ENCODE data around the gene MEF2D.

The MEF2D gene

DNA sequence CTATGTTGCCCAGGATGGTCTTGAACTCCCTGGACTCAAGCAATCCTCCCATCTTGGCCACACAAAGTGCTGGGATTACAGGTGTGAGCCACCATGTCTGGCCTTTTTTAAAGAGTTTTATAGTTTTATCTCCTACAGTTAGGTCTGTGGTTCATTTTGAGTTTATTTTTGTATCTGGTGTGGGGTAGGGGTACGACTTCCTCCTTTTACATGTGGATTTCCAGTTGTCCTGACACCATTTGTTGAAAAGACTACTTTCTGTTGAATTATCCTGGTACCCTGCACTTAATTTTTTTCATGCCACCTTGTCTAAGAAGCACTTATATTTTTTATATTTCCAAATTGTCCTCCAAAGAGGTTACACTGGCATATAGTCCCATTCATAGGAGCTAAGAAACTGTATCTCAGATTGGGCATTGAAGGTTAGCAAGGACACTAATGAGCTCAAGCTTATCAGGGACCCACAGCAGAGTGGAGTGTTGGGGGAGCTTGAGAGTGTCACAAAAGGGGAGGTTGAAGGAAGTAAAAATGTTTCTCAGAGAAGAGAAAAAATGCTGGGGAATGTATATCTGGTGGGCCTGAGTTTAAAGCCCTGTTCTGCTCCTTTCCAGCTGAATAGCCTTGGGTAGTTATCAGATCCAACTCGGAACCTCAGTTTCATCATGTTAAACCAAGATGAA lies 23.4 kb upstream of the MEF2D start:
- DNase-seq = no peak

DNA sequence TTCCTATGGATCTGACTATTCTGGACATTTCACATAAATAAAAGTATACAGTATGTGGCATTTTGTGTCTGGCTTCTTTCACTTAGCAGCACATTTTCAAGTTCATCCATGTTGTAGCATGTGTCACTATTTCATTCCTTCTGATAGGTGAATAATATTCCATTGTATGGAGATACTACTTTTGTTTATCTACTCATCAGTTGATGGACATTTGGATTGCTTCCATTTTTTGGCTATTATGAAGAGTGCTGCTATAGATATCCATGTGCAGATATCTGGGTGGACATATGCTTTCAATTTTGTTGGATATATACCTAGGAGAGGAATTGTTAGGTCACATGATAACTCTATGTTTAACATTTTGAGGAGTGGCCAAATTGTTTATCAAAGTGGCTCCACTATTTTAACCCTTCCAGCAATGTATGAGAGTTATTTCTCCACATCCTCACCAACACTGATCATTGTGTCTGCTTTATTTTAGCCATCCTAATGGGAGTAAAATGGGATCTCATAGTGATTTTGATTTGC lies 21.9 kb upstream of the MEF2D start:
- no peak for DNase-seq

DNA sequence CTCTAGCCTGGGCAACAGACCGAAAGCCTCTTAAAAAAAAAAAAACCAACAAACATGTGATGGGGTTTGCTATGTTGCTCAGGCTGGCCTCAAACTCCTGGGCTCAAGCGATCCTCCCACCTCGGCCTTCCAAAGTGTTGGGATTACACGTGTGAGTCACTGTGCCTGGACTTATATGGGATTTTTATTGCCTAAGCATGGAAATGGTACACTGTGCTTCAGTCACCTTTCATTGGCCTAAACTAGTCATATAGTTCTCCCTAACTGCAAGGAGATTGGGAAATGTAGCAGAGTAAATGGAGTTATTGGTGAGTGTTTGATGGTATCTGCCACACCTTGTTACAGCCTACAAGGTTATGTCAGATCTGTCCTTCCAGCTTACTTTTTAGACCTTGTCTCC lies 17.2 kb upstream of the MEF2D start:
- DNase-seq = no peak

DNA sequence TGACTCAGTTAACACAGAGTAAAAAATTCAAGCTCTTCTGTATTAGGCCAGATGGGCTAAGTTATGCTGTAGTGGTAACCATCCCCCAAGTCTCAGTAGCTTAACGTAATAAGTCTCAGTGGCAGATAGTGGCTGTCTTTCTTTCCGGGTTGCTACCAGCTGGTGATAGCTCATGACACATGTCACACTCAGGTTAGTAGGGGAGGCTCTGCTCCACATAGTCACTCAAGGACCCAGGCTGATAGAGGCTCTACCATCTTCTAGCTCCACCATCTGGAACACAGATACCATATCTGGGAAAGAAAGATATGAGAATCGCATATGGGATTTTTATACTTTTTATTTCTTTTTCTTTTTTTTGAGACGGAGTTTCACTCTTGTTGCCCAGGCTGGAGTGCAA lies 16.2 kb upstream of the MEF2D start:
- DNase-seq = no peak

DNA sequence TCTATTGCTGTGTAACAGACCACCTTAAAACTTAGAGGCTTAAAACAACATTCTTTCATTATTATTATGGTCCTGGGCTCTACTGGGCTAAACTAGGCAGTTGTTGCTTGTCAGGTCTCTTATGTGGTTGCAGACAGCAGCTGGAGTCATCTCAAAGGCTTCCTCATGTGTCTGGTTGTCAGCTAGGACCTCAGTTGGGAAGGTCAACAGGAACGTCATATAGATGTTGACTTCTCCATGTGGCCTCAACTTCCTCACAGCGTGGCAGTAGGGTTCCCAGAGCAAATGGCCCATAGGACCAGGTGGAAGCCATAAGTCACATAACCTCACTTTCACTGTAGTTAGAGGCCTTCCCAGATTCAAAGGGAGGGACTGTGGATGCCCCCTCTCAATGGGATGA lies 15.4 kb upstream of the MEF2D start:
- no peak for DNase-seq

DNA sequence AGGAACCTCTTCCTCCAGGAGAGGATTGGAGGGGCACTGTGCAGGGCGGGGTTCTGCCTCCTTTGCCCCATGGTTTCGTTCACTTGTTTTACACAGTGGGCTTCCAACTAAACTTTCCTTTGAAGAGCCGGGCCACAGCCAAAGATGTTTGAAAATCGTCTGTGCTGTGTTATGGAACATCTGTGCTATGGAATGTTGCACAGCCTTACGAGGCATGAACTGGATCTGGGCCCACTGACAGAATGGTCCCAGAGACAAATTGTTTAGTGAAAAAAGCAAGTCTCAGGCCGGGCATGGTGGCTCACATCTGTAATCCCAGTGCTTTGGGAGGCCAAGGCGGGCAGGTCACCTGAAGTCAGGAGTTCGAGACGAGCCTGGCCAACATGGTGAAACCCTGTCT lies 12.6 kb upstream of the MEF2D start:
- no peak for DNase-seq

DNA sequence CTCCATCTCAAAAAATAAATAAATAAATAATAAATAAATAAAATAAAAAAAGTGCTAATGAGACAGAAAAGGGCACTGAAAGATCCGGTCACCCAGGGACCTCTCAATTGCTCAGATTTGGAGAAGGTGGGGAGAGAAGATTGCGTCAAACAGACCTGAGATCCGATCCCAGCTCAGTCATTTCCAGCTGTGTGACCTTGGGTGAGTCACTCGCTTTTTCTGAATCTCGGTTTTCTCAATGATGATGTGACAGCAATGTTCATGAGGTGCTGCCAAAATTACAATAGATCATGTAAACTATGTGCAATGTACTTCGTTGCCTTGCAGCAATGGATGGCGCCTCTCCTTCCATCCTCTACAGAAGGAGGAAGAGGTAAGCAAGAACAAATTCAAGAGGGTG lies 11.1 kb upstream of the MEF2D start:
- DNase-seq = peak; percentile 22

DNA sequence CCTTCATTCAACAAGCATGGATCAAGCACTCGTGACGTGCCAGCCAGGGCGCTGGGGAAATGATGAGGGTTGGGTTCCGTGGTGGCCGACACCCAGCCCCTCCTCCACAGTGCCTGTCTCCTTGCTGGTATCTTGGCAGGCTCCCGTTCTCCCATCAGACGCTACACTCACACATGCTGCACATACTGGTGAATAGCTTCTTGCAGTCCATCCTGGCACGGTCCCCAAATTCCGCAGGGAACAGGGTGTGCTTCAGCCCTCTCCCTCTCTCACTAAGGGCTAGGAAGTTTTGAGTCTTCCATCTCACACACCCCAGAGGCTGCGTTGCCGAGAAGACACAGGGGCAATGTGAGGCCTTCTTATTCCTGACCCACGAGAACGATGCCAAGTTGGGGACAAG lies 10.1 kb upstream of the MEF2D start:
- no peak for DNase-seq

DNA sequence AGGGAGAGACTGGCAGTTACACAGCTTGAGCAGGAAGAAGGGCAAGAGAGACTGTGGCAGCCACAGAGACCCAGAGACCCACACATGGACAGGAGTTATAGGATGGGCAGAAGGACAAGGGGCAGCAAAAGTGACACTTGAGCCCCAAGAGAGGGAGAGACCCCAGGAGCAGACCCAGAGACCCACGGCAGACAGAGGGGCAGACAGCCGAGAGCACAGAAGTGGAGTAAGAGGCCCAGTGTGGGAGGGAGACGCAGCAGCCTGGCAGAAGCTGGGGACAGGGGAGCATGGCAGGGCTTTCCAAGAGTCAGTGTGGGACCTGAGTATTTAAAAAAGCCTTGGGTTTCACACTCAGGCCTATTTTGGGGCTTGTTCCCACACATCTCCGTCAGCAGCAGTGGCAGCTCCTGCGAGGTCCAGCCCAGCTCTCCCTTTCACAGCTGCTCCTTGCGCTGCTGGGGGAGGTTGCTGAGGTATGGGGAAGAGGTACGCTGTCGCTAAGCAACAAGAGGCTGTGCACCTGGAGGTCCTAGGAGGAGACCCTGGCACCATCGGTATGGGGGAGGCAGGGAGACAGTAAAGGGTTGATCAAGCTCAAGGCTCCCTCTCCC lies 9.0 kb upstream of the MEF2D start:
- DNase-seq = no peak

DNA sequence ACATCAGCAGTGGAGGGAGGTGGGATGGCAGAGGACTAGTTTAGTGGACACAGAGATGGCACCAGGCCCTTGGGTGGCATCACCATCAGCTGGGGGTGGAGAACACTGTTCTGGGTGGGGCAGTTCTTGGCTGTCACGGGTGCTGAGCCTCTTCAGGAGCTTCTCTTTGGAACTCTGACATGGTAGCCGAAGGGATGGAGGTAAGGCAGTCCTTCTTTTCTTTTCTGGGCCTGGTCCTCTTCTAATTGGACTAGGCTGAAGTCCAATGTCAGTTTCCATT lies 8.3 kb upstream of the MEF2D start:
- DNase-seq = no peak

DNA sequence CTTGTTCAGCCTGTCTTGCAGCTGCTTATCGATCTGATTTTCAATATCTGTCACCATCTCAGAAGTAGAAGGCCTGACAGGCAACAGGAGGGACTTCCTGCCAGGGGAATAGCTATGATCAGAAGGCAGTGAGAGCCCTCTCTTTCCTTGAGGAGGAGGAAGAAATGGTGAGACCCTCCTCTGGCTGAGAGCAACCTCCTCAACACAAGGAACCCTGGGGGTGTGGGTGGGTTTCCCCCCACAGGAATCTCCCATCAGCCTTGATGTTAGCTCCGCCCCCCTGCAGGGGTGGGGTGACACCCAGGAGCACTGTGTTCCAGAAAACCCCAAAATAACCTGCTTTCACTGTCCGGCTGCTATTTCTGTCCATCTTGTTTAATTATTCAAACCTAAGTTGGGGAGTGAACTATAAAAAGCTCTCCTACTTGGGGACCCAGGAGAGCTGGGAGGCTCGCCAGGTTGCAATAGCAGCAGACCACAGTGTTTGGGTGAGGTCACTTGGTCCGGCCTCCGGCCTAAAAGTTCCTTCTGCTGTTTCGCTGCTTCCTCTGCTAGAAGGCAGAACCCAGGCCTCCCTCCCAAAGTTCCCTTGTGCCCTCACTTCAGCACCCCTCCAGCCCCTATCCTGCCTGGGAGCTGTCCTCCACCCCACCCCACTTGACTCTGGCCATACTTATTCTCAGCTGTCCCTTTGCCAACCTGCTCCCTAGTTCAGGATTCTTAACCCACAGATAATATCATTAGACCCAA lies 7.8 kb upstream of the MEF2D start:
- no peak for DNase-seq

DNA sequence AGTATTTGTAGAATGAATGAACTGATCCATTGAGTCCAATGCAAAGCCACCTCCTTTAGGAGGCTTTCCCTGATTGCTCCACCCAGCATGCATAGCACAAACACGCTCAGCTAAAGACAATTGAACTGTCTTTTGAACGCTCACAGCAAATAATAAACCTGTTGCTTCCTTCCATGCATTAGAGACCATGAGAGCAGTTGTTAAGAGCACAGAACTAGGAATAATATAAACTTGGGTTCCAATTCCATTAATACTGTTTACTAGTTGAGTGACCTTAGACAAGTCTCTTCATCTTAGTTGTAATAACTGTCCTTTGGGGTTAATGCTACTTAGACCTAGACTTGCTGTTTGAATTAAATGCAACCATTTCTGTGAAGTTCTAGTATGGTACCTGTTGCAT lies 5.9 kb upstream of the MEF2D start:
- no peak for DNase-seq

DNA sequence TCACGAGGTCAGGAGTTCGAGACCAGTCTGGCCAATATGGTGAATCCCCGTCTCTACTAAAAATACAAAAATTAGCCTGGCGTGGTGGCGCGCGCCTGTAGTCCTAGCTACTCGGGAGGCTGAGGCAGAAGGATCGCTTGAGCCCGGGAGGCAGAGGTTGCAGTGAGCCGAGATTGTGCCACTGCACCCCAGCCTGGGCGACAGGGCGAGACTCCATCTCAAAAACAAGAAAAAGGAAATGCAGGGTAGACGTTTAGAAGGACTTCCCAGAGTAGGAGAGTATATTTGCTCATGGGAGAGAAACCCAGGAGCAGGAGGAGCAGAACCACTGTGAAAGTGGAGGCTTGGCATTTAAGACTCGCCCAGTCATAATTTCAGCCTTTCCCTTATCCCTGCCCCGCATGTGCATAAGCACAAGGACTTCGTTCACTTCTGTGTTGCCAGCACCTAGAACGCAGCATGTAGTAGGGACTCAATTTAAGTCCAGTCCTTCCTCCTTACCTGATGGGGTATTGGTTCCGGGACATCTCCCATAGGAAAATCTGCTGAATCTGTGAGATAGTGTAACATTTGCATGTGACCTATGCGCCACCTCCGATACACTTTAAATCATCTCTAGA lies 5.2 kb upstream of the MEF2D start:
- DNase-seq = no peak

DNA sequence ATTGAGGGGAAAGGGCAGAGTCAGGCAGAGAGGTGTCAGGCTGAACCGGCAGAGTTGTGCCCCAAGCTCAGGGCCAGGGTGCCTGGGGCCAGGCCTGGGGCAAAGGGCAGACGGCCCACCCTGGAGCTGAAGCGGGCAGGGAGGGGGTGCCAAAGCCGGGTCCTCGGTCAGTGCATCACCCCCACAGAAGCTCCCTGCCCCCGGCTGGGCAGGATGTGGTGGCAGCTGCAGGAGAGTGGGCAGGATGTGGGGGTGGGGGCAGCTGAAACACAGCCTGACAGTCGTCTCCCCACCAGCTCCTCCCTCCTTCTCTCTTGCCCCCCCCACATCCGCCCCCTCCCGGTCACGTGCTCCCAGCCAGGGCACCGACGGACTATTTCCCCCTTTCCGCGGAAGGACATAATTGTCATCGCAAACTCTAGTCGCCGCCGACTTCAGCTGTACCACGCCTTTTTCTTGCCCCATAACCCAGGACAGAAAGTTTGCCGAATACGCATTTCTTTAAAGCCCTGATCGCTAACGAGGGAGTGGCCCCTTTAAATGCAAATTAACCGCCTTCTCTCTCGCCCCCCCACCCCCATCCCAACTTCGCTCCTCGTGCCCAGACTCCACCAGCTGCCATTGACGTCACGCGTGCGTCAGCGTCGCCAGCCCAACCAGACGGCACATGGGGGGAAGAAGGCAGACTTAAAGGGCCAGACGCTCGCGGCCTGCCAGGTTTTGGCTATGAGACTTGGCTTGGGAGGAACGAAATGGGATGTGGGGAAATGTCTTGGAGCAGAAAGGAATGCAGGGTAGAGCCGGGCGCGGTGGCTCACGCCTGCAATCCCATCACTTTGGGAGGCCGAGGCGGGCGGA lies 4.5 kb upstream of the MEF2D start:
- peak; percentile 98 for DNase-seq

DNA sequence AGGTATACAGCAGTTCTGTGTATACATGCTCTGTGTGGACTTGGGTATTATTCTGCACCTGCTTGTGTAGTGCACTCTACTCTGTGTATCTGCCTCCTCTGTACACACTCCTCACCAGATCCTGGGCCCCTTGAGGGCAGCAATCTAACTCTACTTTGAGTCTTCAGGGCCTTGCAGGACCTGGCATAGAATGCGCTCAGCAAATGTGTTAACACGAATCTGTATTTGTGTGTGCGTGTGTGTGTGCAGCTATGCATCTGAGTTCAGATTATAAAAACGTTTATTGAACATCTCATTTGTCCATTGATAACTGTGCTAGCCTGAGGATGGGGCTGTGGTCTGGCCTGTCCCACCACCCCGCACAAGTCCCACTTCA lies 3.9 kb upstream of the MEF2D start:
- no peak for DNase-seq

DNA sequence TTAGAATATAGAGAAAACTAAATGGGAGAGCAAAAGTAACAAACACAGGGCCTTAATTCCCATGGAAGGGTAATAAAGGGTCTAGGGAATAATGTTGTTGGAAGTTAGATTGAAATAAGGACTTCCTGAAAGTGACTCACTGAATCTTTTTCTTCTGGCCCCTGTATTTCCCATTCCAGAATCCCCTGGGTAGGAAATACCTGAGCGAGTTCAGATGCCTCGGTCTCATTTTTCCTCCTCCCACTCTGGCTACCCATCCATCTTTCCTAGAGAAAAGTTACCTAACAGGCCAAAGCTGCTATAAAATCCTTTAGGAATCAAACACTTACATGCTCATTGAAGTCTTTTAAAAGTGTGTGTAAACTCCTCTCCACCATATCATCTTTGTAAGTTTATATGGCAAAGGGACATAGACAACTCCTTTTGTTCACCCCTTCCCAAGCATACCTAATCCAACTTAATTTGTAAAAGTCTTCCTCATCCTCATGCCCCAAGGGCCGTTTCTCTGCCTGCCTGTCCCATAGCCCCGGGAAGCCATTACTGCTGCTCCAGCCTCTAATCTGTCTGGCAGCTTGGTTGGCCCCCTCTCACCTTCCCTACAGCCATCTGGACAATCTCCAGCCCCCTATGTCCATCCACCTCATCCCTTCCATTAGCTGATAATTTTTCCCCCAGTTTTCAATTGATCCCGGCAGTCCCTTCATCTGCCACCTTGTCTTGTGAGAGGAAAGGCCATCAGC lies 3.3 kb upstream of the MEF2D start:
- no peak for DNase-seq

DNA sequence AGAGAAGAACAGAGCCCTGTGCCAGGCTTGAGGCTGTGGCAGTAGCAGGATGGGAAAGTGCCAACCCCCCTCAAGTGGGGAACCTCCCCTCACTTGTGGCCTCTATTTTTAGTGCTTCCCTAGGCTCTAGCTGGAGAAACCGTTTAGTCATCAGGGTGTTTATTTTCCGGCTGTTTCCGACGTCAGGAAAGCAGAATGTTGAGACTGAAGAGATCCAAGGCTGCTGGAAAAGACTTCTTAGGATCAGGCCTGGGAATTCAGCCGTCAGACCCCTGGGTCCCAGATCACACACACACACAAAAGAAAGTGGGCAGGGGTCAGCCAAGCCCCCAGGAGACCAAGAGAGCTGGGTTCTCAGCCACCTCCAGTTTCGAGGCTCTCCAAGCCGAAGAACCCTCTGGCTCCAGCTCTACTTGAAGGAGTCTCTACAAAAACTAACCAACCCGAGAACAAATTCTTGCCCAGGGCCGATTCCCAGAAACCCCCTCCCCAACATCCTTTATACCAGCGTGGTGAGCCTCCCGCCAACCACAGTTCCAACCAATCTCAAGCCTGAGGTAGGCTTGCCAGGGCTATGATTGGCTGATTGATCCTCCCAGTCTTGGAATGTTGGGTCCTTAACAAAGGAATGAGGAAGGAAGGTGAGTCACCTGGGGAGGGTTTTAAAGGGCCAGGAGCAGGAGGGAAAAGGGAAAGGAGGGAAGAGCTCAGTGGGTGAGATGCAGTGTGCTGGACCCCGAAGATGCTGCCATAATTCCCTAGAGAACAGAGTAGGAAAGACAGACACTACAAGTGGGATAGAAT lies 2.5 kb upstream of the MEF2D start:
- DNase-seq = no peak

DNA sequence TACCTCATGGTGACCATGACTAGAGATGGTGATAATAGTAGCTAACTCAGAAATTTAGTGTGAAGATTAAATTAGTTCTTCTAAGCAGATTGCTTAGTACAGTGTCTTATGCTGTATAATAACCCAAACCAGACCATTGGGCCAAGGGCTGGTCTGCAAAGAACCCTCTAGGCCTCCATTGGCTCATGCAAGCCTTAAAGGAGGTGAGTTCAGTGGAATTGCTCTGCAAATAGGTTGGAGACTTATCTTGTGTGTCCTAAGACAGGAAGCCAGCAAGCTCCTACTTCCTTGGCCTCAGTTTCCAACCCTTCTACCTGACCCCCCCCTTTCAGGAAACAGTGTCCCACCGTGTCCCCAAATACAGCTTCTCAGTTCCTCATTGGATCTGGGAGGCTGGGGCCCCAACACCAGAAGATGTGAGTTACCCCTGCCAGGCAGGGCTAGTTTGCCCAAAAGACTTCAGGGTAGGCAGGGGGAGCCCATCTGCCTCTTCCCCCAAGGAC lies 1.9 kb upstream of the MEF2D start:
- DNase-seq = no peak

DNA sequence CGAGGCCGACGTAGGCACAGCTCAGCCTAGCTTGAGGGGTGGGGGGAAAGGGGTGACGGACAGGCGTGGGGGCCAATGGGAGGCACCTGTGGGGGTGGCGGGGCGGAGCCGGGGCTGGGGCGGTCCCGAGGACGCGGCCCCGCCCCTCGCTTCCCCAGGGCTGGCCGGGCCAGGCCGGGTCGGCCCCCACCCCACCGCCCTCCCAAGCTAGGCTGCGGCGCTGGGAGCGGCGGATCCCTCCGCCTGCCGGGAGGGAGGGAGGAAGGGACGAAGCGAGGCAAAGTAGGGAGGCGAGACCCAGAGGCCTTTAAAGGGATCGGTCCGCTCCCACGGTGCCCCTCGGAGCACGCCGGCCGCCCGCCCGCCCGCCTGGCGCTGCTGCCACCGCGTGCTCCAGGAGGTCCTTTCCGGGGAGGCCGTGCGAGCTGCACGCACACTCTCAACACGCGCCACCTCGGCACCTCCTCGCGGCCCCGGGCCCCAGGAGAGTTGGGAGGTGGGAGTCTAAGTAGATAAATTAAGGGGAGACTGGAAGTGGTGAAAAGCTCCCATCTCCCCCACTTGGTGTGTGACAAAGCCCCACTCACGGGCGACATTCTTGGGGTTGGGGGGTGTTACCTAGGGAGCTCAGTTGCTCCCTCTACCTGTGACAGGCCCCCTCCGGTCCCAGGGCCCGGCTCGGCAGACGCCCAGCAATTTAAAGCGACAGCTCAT lies 375 bp upstream of the MEF2D start:
- DNase-seq = peak; percentile 89

DNA sequence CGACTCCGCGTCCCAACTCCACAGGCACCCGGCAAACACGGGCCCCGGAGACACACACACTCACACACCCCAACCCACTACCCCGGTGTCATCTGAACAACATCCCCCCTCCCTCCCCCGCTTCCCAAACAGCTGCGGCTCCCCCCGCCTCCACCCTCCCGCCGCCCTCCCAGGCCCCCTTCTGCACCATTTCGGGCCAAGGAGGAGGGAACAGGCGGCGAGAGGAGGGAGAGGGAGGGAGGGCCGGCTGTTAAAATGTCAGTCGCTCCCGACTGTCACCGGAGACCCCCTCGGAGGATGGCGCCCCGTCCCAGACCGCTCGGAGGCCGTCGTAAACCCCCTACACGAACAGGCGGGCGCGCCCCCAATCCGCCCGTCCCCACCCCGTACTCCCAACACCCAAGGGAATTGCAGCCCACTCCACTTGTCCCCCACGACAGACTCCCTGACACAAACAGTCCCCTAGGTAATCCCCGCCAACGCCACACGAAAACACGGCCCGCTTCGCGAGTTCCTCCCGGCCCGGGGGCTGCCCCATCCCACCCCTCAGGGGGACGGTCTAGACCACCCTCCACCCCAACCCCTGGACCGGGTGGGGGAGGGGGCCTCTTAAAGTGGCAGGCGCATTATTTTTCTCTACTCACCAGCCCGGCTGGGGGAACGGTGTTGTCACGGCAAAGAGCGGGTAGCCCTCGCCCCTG lies 583 bp downstream of the MEF2D start:
- DNase-seq = peak; percentile 45

Data from stimulated activated naive CD4-positive, alpha-beta T cell treated with Interleukin-2 at 50 U/mL for 16 hours (primary cell).